Esophagus muscularis mucosa (tissue), 3 donors: Measurements from ENCODE around the gene CENPC.

Source experiments
- POLR2A ChIP-seq: fragments of 450-650 bp; IDR thresholded peaks from one replicate; pipeline ENCODE4 v1.6.1; 2017; ENCODE audit warnings: antibody characterized with exemption, moderate library complexity, mild to moderate bottlenecking, low read depth
- TF ChIP-seq, protein P1 (sequence below), 3 experiments: fragments of 200-600 bp in 2 of 3; fragments of 450-650 bp in 1 of 3; sonication (generic) in 2 of 3; IDR thresholded peaks; one replicate each; pipeline ENCODE4 v1.5.1; 2017 to 2019; ENCODE audit warnings: antibody characterized with exemption in 3 of 3, mild to moderate bottlenecking in 2 of 3, moderate library complexity in 1 of 3

DNA sequence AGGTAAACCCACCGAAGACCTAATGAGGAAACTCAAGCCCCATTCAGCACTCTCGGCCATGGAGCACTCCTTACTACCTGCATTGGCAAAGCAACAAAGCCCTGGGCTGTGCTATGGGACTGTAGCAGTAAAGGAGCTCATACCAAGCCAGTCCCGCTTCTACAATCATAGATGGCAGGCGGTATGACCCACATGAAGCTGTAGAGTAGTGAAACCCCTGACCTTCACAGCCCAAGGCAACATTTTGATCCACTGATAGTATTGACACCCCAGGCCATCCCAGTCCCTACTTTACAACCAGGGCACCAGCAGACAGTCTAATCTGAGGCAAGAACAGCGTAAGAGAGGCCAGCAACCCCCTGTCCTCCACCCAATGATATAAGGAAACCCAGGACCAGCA, 25.2 kb downstream of the CENPC start:
- no peak for TF ChIP-seq POLR2A
- TF ChIP-seq, protein P1, sequence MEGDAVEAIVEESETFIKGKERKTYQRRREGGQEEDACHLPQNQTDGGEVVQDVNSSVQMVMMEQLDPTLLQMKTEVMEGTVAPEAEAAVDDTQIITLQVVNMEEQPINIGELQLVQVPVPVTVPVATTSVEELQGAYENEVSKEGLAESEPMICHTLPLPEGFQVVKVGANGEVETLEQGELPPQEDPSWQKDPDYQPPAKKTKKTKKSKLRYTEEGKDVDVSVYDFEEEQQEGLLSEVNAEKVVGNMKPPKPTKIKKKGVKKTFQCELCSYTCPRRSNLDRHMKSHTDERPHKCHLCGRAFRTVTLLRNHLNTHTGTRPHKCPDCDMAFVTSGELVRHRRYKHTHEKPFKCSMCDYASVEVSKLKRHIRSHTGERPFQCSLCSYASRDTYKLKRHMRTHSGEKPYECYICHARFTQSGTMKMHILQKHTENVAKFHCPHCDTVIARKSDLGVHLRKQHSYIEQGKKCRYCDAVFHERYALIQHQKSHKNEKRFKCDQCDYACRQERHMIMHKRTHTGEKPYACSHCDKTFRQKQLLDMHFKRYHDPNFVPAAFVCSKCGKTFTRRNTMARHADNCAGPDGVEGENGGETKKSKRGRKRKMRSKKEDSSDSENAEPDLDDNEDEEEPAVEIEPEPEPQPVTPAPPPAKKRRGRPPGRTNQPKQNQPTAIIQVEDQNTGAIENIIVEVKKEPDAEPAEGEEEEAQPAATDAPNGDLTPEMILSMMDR (IDR thresholded peaks at IDR 0.05): no peak
